ENCODE measurements around the gene UTP15. TPM values are rescaled to one million over a fixed set of nuclear protein-coding genes. Genes with fewer than 3 reads are reported as not detected.

The UTP15 gene
- total RNA-seq, 2 experiments from 2014 or later = 22.9 to 23.8 TPM

- CTCF ChIA-PET = interaction anchor here (2.7 kb wide), 1 partner anchor 34 kb away, joined by 10 read pairs; no protein-coding TSS in a partner anchor
- H3K4me1 Mint-ChIP-seq (ENCODE audit: low read depth) = peaks cover 3% of the 10 kb centered on the region
- DNase-seq = no peak
- H3K27ac Mint-ChIP-seq = no peak overlapping the region
- no peaks in the 10 kb centered on the region for H3K36me3 Mint-ChIP-seq (ENCODE audit: low read depth)
- POLR2A ChIA-PET = no interaction called here
- no peak for ATAC-seq
- H3K27me3 Mint-ChIP-seq (ENCODE audit: low read depth) = peaks cover 60% of the 10 kb centered on the region
- H3K4me3 Mint-ChIP-seq = peak overlapping the region; percentile 48
- H3K9me3 Mint-ChIP-seq (ENCODE audit: insufficient read depth) = no peaks in the 10 kb centered on the region
Measured at GRCh38 chr5:73625372-73625943, 59.9 kb downstream of the UTP15 start.

GRCh38 chr5:73625944-73626811 is 60.6 kb downstream of the UTP15 start, which contains the start of gene ARHGEF28:
Gene ARHGEF28, plus strand, starts transcription at chr5:73626196. Its CDS starts 58,656 bp downstream, at chr5:73684852.
- Mint-ChIP-seq H3K27me3 (ENCODE audit: low read depth) (peaks cover 60% of the 10 kb centered on the region), H3K4me1 (ENCODE audit: low read depth) (peaks cover 3% of the 10 kb centered on the region), H3K9me3 (ENCODE audit: insufficient read depth) (no peaks in the 10 kb centered on the region), H3K36me3 (ENCODE audit: low read depth) (no peaks in the 10 kb centered on the region), H3K27ac (no peak within 1 kb of the TSS), H3K4me3 (peak within 1 kb of the TSS; percentile 48)
- CTCF ChIA-PET = interaction anchor here (2.7 kb wide), 1 partner anchor 35 kb away, joined by 10 read pairs; no protein-coding TSS in a partner anchor
- POLR2A ChIA-PET = no interaction called here
- DNase-seq = peak; percentile 23
- peak; percentile 86 for ATAC-seq

- POLR2A ChIA-PET = no interaction called here
- Mint-ChIP-seq H3K27ac (no peak overlapping the region), H3K36me3 (ENCODE audit: low read depth) (no peaks in the 10 kb centered on the region), H3K4me1 (ENCODE audit: low read depth) (peaks cover 3% of the 10 kb centered on the region), H3K4me3 (no peak overlapping the region), H3K27me3 (ENCODE audit: low read depth) (peaks cover 63% of the 10 kb centered on the region), H3K9me3 (ENCODE audit: insufficient read depth) (no peaks in the 10 kb centered on the region)
- CTCF ChIA-PET = no interaction called here
- ATAC-seq (no peak), DNase-seq (no peak)
Measured at GRCh38 chr5:73626814-73627313, 61.3 kb downstream of the UTP15 start.

- ChIA-PET CTCF (no interaction called here), POLR2A (no interaction called here)
- H3K36me3 Mint-ChIP-seq (ENCODE audit: low read depth) = no peaks in the 10 kb centered on the region
- H3K4me3 Mint-ChIP-seq = no peak overlapping the region
- peaks cover 3% of the 10 kb centered on the region for H3K4me1 Mint-ChIP-seq (ENCODE audit: low read depth)
- H3K9me3 Mint-ChIP-seq (ENCODE audit: insufficient read depth) = no peaks in the 10 kb centered on the region
- ATAC-seq (no peak), DNase-seq (no peak)
- peaks cover 52% of the 10 kb centered on the region for H3K27me3 Mint-ChIP-seq (ENCODE audit: low read depth)
- H3K27ac Mint-ChIP-seq = no peak overlapping the region
Measured at GRCh38 chr5:73629456-73629855, 63.9 kb downstream of the UTP15 start.

- Mint-ChIP-seq H3K36me3 (ENCODE audit: low read depth) (no peaks in the 10 kb centered on the region), H3K9me3 (ENCODE audit: insufficient read depth) (no peaks in the 10 kb centered on the region), H3K4me3 (no peak overlapping the region), H3K27me3 (ENCODE audit: low read depth) (peaks cover 46% of the 10 kb centered on the region), H3K4me1 (ENCODE audit: low read depth) (no peaks in the 10 kb centered on the region), H3K27ac (no peak overlapping the region)
- DNase-seq = no peak
- ATAC-seq = no peak
- ChIA-PET POLR2A (no interaction called here), CTCF (interaction anchor here (0.9 to 1.2 kb wide), 2 partner anchors 40 to 162 kb away, joined by 3 to 4 read pairs; no protein-coding TSS in a partner anchor)
Measured at GRCh38 chr5:73630765-73631164, 65.2 kb downstream of the UTP15 start.

- no peaks in the 10 kb centered on the region for H3K9me3 Mint-ChIP-seq (ENCODE audit: insufficient read depth)
- DNase-seq (no peak), ATAC-seq (no peak)
- ChIA-PET POLR2A (no interaction called here), CTCF (interaction anchor here (1.2 kb wide), 1 partner anchor 40 kb away, joined by 4 read pairs; no protein-coding TSS in a partner anchor)
- H3K4me3 Mint-ChIP-seq = no peak overlapping the region
- H3K4me1 Mint-ChIP-seq (ENCODE audit: low read depth) = no peaks in the 10 kb centered on the region
- H3K27me3 Mint-ChIP-seq (ENCODE audit: low read depth) = peaks cover 47% of the 10 kb centered on the region
- no peak overlapping the region for H3K27ac Mint-ChIP-seq
- H3K36me3 Mint-ChIP-seq (ENCODE audit: low read depth) = no peaks in the 10 kb centered on the region
Measured at GRCh38 chr5:73631500-73631899, 66.0 kb downstream of the UTP15 start.

Other genes with a start within 250 kb of the UTP15 start
- under 1 TPM in 1 of 2 experiments, not detected in 1; 0.13 TPM for gene FOXD1, start 117.0 kb upstream of the UTP15 start, total RNA-seq
- 100 to 1,000 TPM; 737 to 768 TPM for gene BTF3, start 67.3 kb upstream of the UTP15 start, total RNA-seq
- 10 to 100 TPM; 12.4 to 13.4 TPM for gene ANKRA2, start 104 bp upstream of the UTP15 start, total RNA-seq
- gene ARHGEF28, start 60.5 kb downstream of the UTP15 start, total RNA-seq = not detected

Data from activated CD8-positive, alpha-beta T cell treated with anti-CD3 and anti-CD28 coated beads, Interleukin-2, amount 10 ng/mL, durations not matched to agents 7 days and 5 days (primary cell).